Activated T-helper 2 cell treated with anti-CD3 and anti-CD28 coated beads, Interferon-gamma antibody, Interleukin-2, Interleukin-4, amounts not matched to agents 10 μg/mL and 5 μg/mL and 100 μg/mL, durations not matched to agents 14 hours and 24 hours and 36 hours (primary cell): Measurements from ENCODE around the gene CPO. TPM values are rescaled to one million over a fixed set of nuclear protein-coding genes. Genes with fewer than 3 reads are reported as not detected.

Experiments used
- DNase-seq: peaks from one replicate; pipeline ENCODE4 v3.0.0; 2021; ENCODE audit warnings: low spot score
- H3K27ac Mint-ChIP-seq: one replicate; pipeline ENCODE4 v1.8.0; 2021; ENCODE audit warnings: mixed read lengths
- H3K27me3 Mint-ChIP-seq: one replicate; pipeline ENCODE4 v1.8.0; 2021; ENCODE audit warnings: low read depth, mixed read lengths
- H3K36me3 Mint-ChIP-seq: one replicate; pipeline ENCODE4 v1.8.0; 2021; ENCODE audit warnings: low read depth, mixed read lengths
- H3K4me1 Mint-ChIP-seq: one replicate; pipeline ENCODE4 v1.8.0; 2021; ENCODE audit warnings: low read depth, mixed read lengths
- H3K4me3 Mint-ChIP-seq: one replicate; pipeline ENCODE4 v1.8.0; 2021; ENCODE audit warnings: low read depth, mild to moderate bottlenecking, moderate library complexity, mixed read lengths
- H3K9me3 Mint-ChIP-seq: one replicate; pipeline ENCODE4 v1.8.0; 2021; ENCODE audit warnings: mixed read lengths
- intact Hi-C: fragments of 100-400 bp; cut with micrococcal nuclease; formaldehyde crosslinking; loops from one replicate; pipeline ENCODE4 v1.15.1; 2023
- total RNA-seq: library from RNA; stranded (reverse); gene quantifications from 2 replicates; pipeline ENCODE4 v1.2.3, GENCODE V29; 2022

Gene CPO
- total RNA-seq, 1 donor from 2014 or later, result not detected

GRCh38 chr2:206991070-206991469 lies 51.8 kb downstream of the CPO start:
- no peaks in the 10 kb centered on the region for H3K27me3 Mint-ChIP-seq
- intact Hi-C loops, result no loop called here

GRCh38 chr2:206993396-206993911 lies 54.1 kb downstream of the CPO start:
- Mint-ChIP-seq H3K4me3 (no peak overlapping the region), H3K27ac (no peak overlapping the region), H3K27me3 (peaks cover 10% of the 10 kb centered on the region), H3K4me1 (peaks cover 11% of the 10 kb centered on the region), H3K9me3 (no peaks in the 10 kb centered on the region), H3K36me3 (no peaks in the 10 kb centered on the region)
- no peak for DNase-seq
- intact Hi-C loops, result no loop called here

More at GRCh38 chr2:206991070-206991469, 51.8 kb downstream of the CPO start:
- Mint-ChIP-seq H3K9me3 (no peaks in the 10 kb centered on the region), H3K27ac (no peak overlapping the region), H3K4me3 (no peak overlapping the region), H3K4me1 (peaks cover 20% of the 10 kb centered on the region), H3K36me3 (no peaks in the 10 kb centered on the region)
- DNase-seq, result no peak

GRCh38 chr2:206993964-206994363 lies 54.6 kb downstream of the CPO start:
- Mint-ChIP-seq H3K4me3 (no peak overlapping the region), H3K36me3 (no peaks in the 10 kb centered on the region), H3K27me3 (peaks cover 10% of the 10 kb centered on the region), H3K27ac (no peak overlapping the region), H3K4me1 (peaks cover 11% of the 10 kb centered on the region), H3K9me3 (no peaks in the 10 kb centered on the region)
- no peak for DNase-seq
- intact Hi-C loops, result no loop called here

- H3K4me1 Mint-ChIP-seq, result peaks cover 7% of the 10 kb centered on the region
- intact Hi-C loops, result no loop called here
- H3K36me3 Mint-ChIP-seq, result no peaks in the 10 kb centered on the region
Measured at GRCh38 chr2:206996556-206997065, 57.3 kb downstream of the CPO start.

GRCh38 chr2:207008105-207008990 lies 69.0 kb downstream of the CPO start:
- Mint-ChIP-seq H3K27me3 (peaks cover 4% of the 10 kb centered on the region), H3K27ac (no peak overlapping the region), H3K9me3 (no peaks in the 10 kb centered on the region), H3K36me3 (no peaks in the 10 kb centered on the region), H3K4me1 (no peaks in the 10 kb centered on the region), H3K4me3 (no peak overlapping the region)
- no peak for DNase-seq
- intact Hi-C loops, result no loop called here

More at GRCh38 chr2:206996556-206997065, 57.3 kb downstream of the CPO start:
- DNase-seq, result no peak
- Mint-ChIP-seq H3K4me3 (no peak overlapping the region), H3K9me3 (no peaks in the 10 kb centered on the region), H3K27me3 (peaks cover 10% of the 10 kb centered on the region), H3K27ac (no peak overlapping the region)

- Mint-ChIP-seq H3K4me3 (no peak overlapping the region), H3K4me1 (no peaks in the 10 kb centered on the region), H3K9me3 (no peaks in the 10 kb centered on the region), H3K36me3 (no peaks in the 10 kb centered on the region), H3K27me3 (peaks cover 14% of the 10 kb centered on the region), H3K27ac (no peak overlapping the region)
- intact Hi-C loops, result no loop called here
- DNase-seq, result no peak
Measured at GRCh38 chr2:207012461-207012860, 73.1 kb downstream of the CPO start.

- H3K4me1 Mint-ChIP-seq, result no peaks in the 10 kb centered on the region
- H3K36me3 Mint-ChIP-seq, result no peaks in the 10 kb centered on the region
- H3K27ac Mint-ChIP-seq, result no peak overlapping the region
- peaks cover 15% of the 10 kb centered on the region for H3K27me3 Mint-ChIP-seq
- no peak overlapping the region for H3K4me3 Mint-ChIP-seq
- no peaks in the 10 kb centered on the region for H3K9me3 Mint-ChIP-seq
- no peak for DNase-seq
- intact Hi-C loops, result no loop called here
Measured at GRCh38 chr2:207014424-207014823, 75.1 kb downstream of the CPO start.

- Mint-ChIP-seq H3K36me3 (no peaks in the 10 kb centered on the region), H3K27ac (no peak overlapping the region), H3K9me3 (no peaks in the 10 kb centered on the region), H3K4me3 (no peak overlapping the region), H3K27me3 (peaks cover 15% of the 10 kb centered on the region), H3K4me1 (no peaks in the 10 kb centered on the region)
- intact Hi-C loops, result no loop called here
- no peak for DNase-seq
Measured at GRCh38 chr2:207015901-207016300, 76.6 kb downstream of the CPO start.

Other genes starting within 250 kb of the CPO start
- gene DYTN, start 221.1 kb upstream of the CPO start, total RNA-seq, result not detected in 2 replicates
- gene MDH1B, start 174.2 kb upstream of the CPO start, total RNA-seq, result 0.25 and 0.55 TPM in 2 replicates
- 34.5 and 34.7 TPM in 2 replicates for gene FASTKD2, start 173.9 kb upstream of the CPO start, total RNA-seq
- 16.6 and 19.3 TPM in 2 replicates for gene KLF7, start 226.4 kb downstream of the CPO start, total RNA-seq